T-helper 1 cell (primary cell): ENCODE measurements around the gene VSNL1.
A peak's percentile ranks its signal among the peaks of the same experiment; 100 is the strongest.

Experiments used
- DNase-seq, 5 donors: peaks; one replicate each; pipeline ENCODE4 v3.0.0-alpha.2; 2012 to 2020

VSNL1 gene

DNA sequence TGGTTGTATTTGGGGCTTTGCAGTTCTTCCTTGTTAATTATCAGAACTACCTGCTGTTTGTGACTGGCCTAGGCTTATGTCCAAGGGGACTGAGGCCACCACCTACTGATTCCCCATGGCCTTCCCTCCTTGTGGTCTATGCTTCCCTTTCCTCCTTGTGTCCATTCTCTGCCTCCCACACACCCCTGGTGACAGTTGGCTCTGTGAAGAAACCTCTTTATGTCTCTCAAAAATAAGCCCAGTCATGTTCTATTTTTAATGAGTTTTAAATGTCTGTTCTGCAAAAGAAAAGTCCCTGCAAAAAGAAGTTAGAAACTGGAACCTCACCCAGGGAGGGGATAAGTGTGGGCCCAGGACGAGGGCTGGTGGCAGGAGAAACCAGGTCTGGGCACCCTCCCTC, 108.1 kb downstream of the VSNL1 start:
- DNase-seq, result no peak

DNA sequence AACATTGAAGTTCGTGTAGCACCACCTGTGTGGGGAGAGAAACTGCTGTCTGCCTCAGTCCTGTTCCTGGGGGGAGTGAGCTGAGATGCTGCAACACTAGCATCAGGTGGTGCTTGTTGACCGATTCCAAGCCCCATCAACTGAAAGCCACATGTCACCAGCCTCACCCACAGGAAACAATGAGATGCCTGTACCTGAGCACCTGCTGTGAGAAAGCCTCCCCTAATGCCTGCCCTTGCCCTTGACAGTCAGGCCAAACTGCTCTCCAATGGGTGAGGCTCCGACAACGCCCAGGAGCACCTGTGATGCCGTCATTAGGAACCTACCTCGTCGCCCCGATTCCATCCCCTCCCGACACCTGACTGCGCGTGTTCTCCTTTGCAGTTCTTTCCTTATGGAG, 108.5 kb downstream of the VSNL1 start:
- no peak for DNase-seq

- DNase-seq, result no peak
Measured at GRCh38 chr2:17652681-17653394, 112.3 kb downstream of the VSNL1 start.

DNA sequence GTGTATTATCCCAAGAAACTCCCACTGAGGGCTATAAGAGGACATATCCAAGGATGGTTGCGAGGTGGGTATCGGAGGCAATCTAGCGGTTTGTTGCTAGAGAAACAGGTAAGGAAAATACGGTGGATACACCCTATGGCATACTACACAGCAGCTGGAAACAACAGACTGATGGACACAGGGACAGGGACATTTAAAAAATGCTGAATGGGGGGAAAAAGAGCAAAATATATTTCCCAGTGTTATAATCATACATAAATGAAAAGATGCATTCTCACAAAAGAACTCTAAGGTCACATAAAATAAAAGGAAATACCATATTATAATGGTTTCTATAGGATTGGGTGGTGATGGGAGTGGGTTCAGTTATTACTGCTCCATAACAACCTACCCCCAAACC, 117.3 kb downstream of the VSNL1 start:
- DNase-seq, result no peak

DNA sequence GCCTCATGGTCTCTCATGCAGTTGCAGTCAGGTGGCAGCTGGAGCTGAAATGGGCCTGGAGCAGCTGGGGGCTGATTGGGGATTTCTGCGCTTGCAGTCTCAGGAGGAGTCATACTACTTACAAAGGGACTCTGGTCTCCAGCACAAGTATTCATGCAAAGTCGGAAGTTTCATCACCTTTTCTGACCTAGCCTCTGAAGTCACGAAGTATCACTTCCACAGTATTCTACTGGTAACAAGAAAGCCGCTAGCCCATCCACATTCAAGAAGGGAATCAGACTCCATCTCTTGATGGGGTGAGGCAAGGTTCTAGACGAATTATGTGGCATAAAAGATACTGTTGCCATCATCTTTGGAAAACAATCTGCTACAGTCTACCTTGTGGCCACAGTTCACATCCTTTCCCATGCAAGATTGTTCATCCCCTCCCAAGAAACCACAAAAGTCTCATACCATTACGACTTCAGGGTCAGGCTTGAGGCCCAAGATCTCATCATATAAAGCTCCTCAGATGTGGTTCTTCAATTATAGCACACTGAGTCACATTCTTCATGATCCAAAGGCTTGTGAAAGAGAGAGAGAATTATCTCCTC, 117.9 kb downstream of the VSNL1 start:
- DNase-seq, result peak in 1 of 5 donors; percentile 50

DNA sequence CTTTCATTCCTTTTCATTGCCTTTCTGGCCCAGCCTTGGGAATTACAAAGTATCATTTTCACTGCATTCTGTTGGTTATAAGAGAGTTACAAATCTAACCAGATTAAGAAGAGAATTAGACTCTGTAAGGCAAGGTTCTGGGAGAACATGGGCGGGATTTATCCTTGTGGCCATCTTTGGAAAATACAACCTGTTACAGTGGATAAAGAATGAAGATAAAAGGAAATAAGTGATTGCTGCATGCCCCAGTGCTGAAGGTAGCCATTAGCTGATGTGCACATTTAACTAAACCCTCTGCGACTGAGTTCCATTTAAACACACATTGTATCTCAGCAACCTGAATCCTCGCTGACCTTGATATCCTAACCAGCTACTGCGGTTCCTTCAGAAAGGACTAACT, 119.7 kb downstream of the VSNL1 start:
- DNase-seq, result no peak

DNA sequence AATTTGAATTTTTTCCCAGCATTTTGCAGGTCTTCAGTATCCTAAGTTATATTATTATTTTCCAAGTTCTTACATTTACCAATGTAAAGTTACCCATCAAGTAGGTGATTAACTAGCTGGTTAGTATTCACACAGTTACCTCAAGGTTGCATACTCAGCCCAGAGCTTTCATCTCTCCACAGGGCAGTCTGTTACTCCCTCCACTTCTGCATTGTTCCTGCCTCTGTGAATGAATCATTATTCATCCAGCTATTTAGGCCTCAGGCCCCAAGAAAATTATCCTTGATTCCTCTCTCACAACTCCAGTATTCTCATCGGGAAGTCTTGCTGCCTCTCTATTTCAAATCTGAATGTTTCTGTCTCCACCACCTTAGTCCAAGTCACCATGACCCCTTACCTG, 121.0 kb downstream of the VSNL1 start:
- DNase-seq, result no peak

GRCh38 chr2:17662723-17663122, 122.2 kb downstream of the VSNL1 start:
- DNase-seq, result no peak

DNA sequence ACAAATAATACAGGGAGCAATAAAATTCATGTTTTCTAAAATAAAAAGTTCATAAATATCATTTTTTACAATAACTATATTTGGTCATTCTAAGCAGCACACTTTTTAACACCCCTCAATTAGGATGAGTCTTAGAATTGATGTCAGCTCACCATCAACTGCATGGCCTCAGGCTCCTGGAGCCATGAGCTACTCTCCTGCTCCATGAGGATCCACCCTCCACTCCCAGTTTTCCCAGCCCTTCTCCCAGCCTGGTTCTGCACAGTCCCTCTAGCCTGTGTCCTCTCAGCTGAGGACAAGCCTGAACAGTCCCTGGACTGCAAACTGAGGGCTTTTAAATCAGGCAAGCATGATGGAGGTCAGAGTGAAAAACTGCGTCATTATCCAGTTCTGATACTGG, 124.0 kb downstream of the VSNL1 start:
- no peak for DNase-seq

DNA sequence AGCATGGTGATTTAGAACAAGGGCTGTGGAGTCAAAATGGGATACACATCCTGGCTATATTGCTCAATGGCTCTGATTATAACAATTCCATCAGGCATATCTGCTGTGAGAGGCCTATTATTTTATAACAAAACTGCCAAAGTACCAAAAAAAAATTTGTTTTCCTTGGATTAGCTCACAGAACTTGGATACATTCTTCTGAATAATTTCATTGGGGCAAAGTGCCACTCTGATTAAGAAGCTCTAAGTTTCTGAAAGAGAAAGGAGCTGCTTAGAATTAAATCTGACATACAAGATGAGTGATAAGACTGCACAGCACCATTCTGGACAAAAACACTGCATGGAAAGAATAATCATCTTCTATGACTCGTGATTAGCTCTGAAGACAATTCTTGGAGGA, 127.4 kb downstream of the VSNL1 start:
- DNase-seq, result no peak

DNA sequence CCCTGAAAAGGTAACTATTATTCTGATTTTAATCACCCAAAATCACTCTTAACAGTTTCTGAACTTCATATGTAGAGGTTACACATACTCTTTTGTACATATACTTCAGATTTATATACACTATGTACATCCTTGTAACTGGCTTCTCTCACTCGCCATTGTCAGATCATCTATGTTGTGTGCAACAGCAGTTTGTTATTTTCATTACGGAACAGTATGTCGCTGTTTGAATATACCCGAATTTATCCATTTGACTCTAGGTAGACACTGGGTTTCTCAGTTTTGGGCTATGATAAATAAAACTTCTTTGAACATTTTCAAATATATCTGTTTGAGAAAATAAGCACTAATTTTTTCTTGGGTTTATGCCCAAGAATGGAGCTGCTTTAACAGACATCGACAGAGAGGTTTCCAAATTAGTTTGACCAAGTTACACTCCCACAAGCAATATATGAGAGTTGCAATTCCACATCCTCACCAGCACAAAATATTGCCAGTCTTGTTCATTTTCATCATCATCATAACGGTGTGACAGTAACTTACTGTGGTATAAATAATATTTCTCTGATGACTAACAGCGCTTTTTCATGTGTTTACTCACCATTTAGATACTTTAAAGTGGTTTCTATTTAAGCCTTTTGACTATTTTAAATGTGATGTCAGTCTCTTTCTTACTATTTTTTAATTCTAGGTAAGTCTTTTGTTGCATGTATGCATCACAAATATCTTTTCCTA, 132.3 kb downstream of the VSNL1 start:
- peak in 1 of 5 donors; percentile 22 for DNase-seq

GRCh38 chr2:17674817-17675216, 134.3 kb downstream of the VSNL1 start:
- DNase-seq, result no peak

GRCh38 chr2:17680119-17680518, 139.6 kb downstream of the VSNL1 start:
- DNase-seq, result no peak

GRCh38 chr2:17682098-17682857, 141.8 kb downstream of the VSNL1 start:
- DNase-seq, result no peak

- DNase-seq, result no peak
Measured at GRCh38 chr2:17683981-17684380, 143.5 kb downstream of the VSNL1 start.

GRCh38 chr2:17688600-17688999, 148.1 kb downstream of the VSNL1 start:
- no peak for DNase-seq

DNA sequence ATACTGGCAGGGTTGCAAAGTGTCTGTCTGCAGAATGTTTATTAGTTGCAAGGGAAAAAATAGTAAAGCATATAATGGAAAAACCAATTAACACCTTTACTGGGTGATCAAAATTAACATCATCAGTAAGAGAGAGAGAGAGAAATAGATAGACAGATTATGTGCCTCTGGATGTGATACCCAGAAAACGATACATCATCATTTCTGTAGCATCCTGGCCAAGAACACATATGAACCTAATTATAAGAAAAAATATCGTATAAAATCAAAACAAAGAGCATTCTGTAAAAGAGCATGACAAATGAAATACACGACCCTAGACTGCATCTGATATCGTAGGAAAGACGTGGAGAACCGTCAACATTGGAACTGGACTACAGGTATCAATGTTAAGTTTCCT, 148.5 kb downstream of the VSNL1 start:
- no peak for DNase-seq

- no peak for DNase-seq
Measured at GRCh38 chr2:17690776-17691175, 150.3 kb downstream of the VSNL1 start.
